HG03196 (cell line): ENCODE measurements around the gene CPLANE2.
A peak's percentile ranks its signal among the peaks of the same experiment; 100 is the strongest.
"Not testable (repeated sequence)": the region's sequence is repeated elsewhere in the genome, so short reads cannot be mapped to it uniquely, and the experiment has no call there.

Experiments used
- ATAC-seq: cut with Tn5 transposase; IDR thresholded peaks from one replicate; pipeline ENCODE4 v1.9.1; 2021; ENCODE audit not compliant: unreplicated experiment

CPLANE2 gene

DNA sequence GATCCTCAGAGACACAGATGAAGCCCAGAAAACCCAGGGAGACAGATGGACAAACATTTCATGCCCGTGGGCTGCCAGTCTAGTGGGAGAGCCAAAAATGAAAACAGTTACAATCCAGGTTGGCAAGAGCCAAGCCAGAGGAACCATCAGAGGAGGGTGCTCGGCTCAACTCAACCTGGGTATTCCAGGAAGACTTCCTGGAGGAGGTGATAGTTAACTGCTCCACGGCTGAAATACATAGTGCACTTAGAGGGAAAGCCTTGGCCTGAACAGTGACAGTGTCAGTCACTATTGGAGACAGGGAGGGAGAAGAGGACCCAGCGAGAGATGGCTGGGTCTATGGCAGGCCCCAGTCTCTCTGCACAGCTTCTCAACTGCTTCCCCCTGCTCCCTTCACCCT is 26.4 kb downstream of the CPLANE2 start:
- ATAC-seq, result no peak

DNA sequence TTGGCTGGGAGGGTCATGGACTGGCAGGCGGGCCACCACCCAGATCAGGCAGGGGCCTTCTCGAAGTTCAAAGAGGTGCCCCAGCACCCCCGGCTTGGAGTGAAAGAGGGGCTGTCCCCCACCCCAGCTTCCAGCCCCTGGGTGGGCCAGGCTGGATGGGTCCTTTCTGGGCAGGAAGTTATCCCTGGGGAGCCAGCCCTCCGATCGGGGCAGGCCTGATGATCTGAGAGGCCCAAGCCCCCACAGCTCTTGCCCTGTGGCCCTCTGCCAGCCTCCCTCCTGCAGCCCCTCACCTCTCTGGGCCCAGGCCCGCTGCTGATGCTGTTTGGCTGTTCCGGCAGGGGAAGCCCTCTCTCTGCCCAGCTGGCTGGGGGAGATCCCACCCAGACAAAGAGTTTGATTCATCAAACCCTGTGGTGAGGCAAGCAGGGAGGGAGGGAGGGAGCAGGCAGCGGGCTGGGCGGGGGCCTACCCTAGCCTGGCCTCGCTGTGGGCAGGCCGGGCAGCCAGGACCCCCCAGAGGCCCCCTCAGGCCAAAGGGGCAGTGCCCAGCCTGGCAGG is 27.1 kb downstream of the CPLANE2 start:
- no peak for ATAC-seq

DNA sequence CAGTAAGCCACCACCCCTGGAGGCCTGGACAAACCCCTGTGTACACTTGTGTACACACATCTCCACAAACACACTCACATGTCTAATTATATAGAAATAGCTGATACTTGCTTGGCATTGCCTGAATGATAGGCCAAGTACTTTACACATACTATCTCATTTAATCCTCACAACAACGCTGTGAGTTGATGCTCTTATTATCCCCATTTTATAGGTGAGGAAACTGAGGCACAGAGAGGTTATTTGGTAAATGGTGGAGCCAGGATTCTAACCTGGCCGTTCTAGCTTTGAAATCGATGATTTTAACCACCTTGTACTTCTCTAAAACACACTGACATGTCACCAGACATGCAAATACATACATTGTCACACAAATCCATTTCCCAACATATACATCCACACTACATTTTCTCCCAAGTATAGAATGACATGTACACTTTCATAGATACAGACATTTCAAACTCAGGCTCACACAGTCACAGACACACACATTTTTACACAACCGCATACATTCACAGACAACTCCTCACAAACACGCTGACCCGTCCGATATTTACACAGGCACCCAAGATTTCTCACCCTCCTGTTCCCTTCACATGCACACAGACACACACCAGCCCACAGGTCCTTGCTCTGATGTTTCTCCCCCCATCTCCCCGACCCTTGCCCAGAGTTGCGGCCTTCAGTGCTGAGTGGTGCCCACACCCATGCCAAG is 27.7 kb downstream of the CPLANE2 start:
- ATAC-seq, result no peak

DNA sequence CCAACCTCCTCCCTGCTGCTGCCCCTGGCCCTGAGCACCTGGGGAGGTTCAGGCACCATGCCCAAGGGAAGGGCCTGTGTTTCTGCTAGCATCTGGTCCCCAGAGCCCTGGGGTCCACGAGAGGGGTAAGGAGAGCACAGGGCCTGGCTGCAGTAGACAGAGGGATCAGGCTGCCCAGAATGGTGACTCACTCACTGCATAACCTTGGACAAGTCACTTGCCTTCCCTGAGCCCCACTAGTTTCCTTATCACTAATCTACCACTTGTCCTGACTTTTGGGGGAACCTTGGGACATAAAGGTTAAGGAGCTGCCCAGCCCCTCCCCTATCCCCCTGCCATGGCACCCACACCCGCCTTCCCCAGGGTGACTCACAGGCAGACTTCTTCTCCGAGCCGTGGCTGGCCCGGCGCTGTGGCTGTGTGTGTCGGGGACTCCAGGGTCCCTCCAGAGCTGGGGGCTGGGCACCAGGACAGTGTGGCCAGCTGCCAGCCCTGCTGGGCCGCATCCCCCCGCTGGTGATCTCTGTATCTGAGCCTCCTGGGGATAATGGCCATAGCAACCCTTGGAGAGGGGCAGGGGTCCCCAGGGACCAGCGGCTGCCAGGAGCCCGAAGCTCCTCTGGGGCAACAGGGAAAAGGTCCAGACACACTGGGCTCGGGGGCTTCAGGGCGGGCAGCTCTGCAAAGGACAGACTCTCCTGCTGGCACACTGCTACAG is 28.6 kb downstream of the CPLANE2 start:
- ATAC-seq, result no peak

DNA sequence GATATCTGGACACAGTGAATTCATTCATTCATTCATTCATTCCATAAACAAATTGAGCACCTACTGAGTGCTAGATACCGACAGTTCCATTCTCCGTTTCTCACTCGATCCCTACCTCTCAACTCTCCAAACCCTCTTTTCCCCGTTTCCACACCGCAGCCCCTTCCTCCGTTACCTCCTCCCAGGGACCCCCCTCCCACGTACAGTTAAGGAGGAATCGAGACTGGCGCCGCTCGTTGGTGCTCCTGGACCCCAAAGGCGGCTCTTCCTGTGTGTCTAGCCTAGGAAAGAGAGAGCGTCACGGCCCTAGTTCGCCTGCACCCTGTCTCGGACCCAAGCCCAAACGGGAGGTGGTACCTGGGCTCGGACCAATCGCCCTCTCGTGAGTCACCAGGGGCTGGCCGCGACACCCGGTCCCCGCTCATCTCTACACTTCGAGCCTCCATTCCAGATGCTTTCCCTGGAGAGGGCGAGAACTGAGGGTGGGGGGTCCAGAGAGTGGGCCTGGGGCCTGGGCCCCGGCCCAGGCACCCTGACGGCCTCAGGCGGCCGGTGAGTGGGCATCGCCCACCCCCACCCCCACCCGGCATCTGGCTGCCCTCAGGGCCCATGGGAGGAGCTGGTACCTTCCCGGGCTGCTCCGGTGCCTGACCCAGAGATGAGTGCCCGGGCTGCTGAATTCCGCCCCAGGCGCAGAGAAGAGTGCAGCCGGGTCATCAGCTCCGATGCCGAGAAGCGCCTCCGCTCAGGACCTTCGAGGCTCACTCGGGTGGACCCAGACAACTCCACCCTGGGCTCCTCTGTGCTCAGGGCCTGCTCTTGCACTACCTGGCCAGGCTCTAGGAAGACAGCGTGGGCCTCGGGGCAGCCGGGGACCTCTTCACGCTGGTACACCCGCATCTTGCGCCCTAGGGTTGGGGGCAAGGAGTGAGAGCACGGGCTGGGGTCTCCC is 29.4 kb downstream of the CPLANE2 start:
- no peak for ATAC-seq

DNA sequence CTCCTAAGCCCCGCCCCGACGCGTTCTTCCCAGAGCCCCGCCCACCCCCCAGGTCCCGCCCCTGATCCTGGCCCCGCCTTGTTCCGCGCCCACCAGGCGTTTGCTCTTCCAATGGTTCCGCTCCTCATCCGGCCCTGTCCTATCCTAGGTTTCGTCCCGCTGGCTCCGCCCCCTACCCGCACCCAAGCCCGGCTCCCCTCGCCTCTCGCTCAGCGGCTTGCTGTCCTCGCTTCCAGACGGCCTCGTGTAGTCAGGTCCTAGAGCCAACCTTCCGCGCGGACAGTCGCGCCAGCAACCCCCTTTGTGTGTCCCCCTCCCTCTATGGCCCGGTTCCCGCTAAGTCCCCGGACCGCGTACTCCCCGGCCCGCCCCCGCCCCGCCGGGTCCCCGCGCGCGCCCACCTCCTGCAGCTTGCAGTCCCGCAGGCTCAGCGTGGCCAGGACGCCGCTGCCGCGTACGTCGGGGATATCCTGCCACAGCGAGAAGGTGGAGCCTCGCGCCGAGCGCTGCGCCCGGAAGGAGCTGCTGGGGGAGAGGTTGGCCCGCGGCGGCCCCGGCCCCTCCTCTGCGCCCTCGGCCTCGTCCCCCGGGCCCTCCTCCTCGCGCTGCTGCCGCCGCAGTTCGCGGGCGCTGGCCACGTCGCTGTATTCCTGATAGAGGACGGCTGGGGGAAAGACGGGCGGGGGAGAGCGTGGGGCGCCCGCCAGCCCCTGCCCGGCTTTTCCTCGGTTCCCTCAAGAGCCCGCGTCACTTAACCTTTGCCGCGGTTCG is 30.3 kb downstream of the CPLANE2 start:
- ATAC-seq, result peak; percentile 61

DNA sequence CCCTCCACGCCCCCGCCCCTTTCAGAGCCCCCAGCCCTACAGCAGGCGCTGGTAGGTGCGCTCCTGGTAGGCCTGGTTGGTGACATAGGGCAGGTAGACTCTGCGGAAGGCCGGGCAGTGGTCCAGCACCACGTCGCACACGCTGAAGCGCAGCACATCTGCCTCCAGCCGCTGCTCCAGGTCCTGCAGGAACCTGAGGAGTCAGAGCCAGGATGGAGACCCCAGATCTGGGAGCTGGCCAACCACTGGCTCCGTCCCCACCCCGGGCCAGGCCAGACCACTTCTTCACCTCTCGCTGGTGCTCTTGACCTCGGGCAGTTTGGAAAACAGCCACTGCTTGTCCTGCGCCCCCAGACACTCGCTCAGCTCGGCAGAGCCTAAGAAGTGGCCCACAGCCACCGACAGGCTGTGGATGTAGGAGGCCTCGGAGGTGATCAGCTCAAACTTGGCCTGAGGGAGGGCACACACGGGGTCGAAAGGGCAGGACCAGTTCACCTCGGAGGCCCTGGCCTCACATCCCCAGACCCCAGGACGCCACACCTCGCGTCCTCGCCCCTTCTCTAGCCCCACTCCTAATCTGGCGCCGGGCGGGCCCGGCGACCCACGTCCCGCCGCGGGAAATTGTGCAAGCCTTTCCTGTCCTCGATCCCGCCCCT is 31.0 kb downstream of the CPLANE2 start:
- peak; percentile 15 for ATAC-seq

DNA sequence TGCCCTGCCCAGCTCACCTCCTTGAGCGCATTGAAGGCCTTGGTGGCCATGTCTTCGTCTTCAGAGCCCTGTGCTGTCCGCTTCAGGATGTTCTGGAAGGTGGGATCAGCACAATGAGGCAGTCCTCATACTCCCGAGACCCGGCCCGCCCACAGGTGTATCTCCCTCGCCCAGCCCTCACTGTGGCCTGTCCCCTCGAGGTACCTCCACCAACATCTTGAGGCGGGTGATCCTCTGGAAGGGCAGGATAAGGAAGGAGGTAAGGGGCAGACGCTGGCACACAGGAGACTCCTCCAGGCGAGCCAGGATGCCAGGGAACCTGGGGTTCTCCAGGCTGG is 31.7 kb downstream of the CPLANE2 start:
- ATAC-seq, result no peak

DNA sequence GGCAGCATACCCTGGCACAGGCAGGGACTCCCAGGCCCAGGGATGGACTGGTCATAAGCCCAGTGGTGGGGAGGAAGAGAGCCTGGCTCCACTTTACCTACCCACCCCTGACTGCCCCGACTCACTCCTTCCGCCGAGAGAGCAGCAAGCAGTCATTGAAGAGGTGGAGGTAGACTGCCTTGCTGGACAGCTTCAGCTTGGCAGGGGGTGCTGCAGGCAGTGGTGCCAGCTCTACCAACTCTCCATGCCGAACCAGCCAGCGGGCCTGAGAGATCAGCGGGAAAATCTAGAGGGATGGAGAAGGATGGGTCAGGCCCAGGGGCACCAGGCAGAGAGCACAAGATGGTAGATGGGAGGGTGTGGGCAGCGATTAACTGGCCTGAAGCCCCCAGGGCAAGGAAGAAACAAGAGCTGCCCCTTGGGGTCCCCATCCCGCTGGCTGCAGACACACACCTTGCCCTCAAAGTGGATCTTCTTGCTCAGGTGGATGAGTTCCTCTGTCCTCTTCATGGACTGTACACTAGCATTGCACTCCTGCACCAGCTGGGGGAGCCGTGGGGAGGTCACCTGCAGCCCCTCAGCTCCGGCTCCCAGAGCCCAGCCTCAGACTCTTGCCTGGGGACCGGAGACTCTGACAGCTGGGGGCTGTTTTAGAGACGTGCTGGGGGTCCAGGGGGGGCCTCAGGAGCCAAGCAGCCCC is 32.2 kb downstream of the CPLANE2 start:
- ATAC-seq, result no peak

DNA sequence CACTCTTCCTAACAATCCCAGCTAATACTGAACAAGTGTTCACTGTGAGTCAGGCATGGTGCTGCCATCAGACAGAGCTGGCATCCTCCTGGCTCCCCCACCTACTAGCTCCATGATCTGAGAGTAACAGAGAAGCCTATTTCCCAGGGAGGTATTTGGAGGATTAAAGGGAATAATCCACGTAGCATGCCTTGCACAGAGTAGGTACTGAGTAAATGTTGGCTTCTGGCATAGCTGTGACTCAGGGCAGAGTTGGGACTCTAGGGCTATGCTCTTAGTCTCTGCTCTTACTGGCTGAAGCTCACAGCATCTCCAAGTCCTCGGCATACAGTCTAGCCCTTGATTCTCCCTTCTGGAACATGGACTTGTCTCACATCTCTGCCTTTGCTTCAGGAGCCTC is 32.8 kb downstream of the CPLANE2 start:
- ATAC-seq, result no peak

DNA sequence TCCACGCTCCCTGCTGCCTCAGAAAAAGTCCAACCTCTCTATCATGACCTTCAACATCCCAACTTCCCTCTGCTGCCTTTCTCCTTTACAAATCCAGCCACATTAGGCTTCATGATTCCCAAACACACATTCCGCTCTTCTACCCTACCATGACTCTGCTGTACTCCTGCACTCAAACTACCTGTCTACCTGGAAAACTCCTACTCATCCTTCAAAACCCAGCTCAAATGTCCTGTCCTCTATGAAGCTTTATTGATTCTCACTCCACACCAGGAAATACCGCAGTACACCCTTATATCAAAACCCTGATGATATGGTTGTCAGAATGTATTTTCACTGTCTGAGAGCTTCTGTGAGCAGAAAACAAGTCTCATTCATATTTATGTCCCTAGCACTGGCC is 33.4 kb downstream of the CPLANE2 start:
- no peak for ATAC-seq

DNA sequence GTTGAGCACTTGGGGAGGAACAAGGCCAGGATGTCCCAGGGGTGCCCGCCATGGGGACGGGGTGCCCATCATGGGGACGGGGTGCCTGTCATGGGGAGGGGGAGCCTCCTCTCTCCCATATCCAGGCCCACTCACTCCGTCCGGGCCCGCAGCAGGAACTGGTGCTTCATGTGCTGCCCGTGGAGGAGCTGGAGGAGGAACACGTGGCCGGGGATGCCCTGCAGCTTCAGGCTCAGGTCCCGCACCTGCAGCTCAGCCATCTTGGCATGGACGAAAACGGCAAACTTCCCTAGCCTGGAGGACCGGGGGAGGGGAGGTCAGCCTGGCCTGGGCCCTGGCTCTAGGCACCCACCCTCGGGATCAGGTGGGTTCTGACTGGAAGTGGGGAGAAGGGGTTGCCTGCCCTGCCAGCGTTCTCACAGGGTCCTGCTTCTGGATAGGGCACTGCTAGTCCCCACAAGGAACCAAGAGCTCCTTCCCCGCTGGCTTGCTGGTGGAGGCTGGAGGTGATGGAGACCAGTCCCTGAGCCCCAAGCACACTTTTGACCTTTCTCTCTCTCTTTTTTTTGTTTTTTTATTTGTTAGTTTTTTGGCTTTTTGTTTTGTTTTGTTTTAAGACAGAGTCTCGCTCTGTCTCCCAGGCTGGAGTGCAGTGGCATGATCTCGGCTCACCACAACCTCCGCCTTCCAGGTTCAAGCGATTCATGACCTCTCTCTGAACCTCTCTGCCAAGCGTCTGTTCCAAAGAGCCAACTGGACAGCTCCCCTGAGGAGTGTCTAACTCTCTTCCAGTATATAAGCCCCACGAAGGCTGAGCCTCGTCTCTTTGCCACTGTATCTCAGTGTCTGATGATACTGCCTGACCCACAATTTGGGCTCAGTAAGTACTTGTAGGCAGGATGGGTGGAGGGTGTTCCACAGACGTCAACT is 34.4 kb downstream of the CPLANE2 start:
- no peak for ATAC-seq

DNA sequence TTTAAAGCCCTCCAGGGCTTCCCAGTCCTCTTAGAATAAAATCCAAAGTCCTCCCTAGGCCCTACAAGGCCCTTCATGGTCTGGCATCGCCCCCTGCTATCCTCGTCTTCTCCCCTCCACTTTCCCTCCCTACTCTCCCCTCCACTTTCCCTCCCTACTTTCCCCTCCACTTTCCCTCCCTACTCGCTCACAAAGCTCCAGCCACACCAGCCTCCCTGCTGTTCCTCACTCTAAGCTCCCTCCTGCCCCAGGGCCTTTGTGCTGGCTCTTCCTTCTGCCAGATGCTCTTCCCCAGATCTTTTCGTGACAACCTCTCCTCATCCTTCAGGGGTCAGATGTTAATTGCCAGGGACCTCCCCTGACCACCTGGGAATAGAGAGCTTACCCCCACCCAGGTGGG is 37.3 kb downstream of the CPLANE2 start:
- no peak for ATAC-seq

DNA sequence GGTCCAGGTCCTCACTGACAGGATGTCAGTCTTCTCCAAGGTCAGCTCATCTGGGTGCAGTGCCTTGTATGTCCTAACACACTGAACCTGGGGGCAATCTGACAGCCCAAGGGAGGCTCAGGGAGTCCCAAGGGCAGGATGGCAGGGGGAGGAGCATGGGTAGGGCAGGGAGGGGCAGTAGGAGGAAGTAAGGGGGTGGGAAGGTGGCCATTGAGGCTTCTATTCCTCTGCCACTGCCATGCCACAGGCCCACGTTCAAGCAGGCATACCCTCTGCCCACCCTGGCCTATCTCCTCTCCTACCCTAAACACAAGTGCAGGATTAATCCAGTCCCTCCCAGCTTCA is 37.9 kb downstream of the CPLANE2 start:
- ATAC-seq, result no peak

DNA sequence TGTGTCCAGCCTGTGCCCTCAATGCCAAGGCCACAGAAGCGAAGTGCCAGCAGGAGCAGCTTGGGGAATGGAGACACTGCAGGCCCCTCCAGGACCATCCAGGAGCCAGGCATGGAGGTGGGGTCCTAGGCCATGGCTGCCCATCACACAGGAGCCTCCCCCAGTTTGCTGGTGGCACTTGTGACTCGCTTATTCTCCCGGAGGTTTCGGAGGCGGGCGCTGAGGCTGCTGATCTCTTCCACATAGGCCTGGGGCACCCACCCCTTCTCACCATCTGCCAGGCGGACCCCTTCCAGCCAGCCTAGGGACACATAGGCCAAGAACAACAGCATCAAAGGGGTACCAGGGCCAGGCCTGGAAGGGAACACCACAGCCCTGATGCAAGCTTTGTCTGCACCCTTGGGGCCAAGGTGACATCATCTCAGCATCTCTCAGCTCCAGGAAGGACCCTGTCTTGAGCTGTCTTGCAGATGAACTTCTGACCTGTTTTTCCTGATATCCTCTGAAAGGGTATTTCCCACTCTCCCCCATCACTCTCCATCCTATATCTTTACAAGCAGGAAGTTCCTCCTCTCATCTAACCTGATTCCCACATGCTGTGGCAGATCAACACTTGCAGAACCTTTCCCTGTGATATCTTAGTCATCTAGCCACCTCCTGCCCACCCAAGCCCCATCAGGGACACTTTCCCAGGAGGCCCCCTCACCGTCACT is 38.4 kb downstream of the CPLANE2 start:
- ATAC-seq, result no peak

DNA sequence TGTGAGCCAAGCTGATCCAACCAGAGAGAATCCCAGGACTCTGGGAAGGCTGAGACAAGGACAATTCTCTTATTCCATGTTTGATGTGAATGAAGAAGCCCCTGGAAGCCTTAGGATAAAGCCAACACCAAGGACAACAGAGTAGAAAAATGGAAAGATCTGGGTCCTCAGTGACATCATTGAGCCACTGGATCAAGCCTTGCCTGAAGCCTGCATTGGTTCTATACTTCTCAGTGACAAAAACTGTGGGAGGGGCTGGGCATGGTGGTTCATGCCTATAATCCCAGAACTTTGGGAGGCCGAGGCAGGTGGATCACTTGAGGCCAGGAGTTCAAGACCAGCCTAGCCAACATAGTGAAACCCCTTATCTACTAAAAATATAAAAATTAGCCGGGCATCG is 40.1 kb downstream of the CPLANE2 start:
- no peak for ATAC-seq

DNA sequence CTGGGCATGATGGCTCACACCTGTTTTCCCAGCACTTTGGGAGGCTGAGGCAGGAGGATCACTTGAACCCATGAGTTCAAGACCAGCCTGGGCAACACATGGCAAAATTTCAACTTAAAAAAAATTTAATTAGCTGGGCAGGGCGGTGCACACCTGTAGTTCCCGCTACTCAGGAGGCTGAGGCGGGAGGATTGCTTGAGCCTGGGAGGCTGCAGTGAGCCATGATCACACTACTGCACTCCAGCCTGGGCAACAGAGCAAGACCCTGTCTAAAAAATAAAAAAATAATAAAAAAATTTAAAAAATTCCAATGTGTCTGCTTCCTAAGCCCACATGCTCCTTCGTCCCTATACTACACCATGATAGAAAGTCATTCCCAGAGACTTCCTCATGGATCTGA is 40.8 kb downstream of the CPLANE2 start:
- ATAC-seq, result not testable (repeated sequence)

DNA sequence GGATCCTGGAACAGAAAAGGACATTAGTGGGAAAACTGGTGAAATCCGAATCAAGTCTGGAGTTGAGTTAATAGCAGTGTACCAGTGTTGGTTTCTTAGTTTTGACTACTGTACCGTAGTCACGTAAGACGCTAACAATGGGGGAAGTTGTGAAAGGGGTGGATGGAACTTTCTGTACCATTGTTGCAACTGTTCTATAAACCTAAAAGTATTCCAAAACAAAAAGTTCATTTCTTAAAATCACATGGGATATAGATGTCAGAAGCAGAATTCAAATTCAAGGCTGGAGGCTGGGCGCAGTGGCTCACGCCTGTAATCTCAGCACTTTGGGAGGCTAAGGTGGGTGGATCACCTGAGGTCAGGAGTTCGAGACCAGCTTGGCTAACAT is 41.5 kb downstream of the CPLANE2 start:
- ATAC-seq, result no peak
